IPS DF 4.7 (cell line): Measurements from ENCODE around the gene MGAT4A.
A peak's percentile ranks its signal among the peaks of the same experiment; 100 is the strongest.
"Not testable (repeated sequence)": the region's sequence is repeated elsewhere in the genome, so short reads cannot be mapped to it uniquely, and the experiment has no call there.

Experiments
- DNase-seq: peaks from one replicate; pipeline ENCODE4 v3.0.0-alpha.2; 2013; ENCODE audit warnings: low spot score; ENCODE audit errors: extremely low read depth

MGAT4A gene

GRCh38 chr2:98730053-98730706 lies 752 bp downstream of the MGAT4A start:
- peak; percentile 9 for DNase-seq

GRCh38 chr2:98729652-98730051 lies 1.3 kb downstream of the MGAT4A start:
- DNase-seq = no peak

- DNase-seq = not testable (repeated sequence)
These were observed 2.7 kb downstream of the MGAT4A start for GRCh38 chr2:98728088-98728718.

- DNase-seq = no peak
These were observed 3.4 kb downstream of the MGAT4A start for GRCh38 chr2:98727369-98728087.

GRCh38 chr2:98726735-98727368 lies 4.1 kb downstream of the MGAT4A start:
- no peak for DNase-seq

- no peak for DNase-seq
These were observed 4.7 kb downstream of the MGAT4A start for GRCh38 chr2:98726205-98726604.

- DNase-seq = no peak
These were observed 10.6 kb downstream of the MGAT4A start for GRCh38 chr2:98720286-98720685.

- DNase-seq = no peak
These were observed 13.3 kb downstream of the MGAT4A start for GRCh38 chr2:98717621-98718020.

- no peak for DNase-seq
These were observed 14.1 kb downstream of the MGAT4A start for GRCh38 chr2:98716786-98717185.

- no peak for DNase-seq
These were observed 15.0 kb downstream of the MGAT4A start for GRCh38 chr2:98715812-98716451.

GRCh38 chr2:98713332-98714015 lies 17.5 kb downstream of the MGAT4A start:
- DNase-seq = no peak

GRCh38 chr2:98712145-98712544 lies 18.8 kb downstream of the MGAT4A start:
- no peak for DNase-seq

- no peak for DNase-seq
These were observed 19.4 kb downstream of the MGAT4A start for GRCh38 chr2:98711506-98711905.

GRCh38 chr2:98710734-98711133 lies 20.2 kb downstream of the MGAT4A start:
- DNase-seq = no peak

- DNase-seq = no peak
These were observed 21.4 kb downstream of the MGAT4A start for GRCh38 chr2:98709535-98709934.

GRCh38 chr2:98708396-98709186 lies 22.3 kb downstream of the MGAT4A start:
- DNase-seq = no peak

- DNase-seq = no peak
These were observed 24.3 kb downstream of the MGAT4A start for GRCh38 chr2:98706591-98706990.

GRCh38 chr2:98705333-98705617 lies 25.7 kb downstream of the MGAT4A start:
- no peak for DNase-seq

GRCh38 chr2:98704499-98705332 lies 26.2 kb downstream of the MGAT4A start:
- no peak for DNase-seq

GRCh38 chr2:98703738-98704137 lies 27.2 kb downstream of the MGAT4A start:
- DNase-seq = no peak
